ENCODE results near the gene TMEM143. TPM values are rescaled to one million over a fixed set of nuclear protein-coding genes. Genes with fewer than 3 reads are reported as not detected.

TMEM143 gene
- total RNA-seq, 1 donor from 2014 or later: 5.4 TPM

- Mint-ChIP-seq H3K4me1 (ENCODE audit: low read depth) (peaks cover 8% of the 10 kb centered on the region), H3K27me3 (ENCODE audit: low read depth) (no peaks in the 10 kb centered on the region), H3K4me3 (ENCODE audit: unreplicated experiment) (peak overlapping the region; percentile 77), H3K9me3 (ENCODE audit: low read depth) (no peaks in the 10 kb centered on the region), H3K27ac (ENCODE audit: unreplicated experiment) (peak overlapping the region; percentile 92), H3K36me3 (ENCODE audit: low read depth) (no peaks in the 10 kb centered on the region)
- peak; percentile 99 for DNase-seq (ENCODE audit: low spot score)
- no peak for TF ChIP-seq CTCF (IDR thresholded peaks at IDR 0.05)
Observed at GRCh38 chr19:48362716-48363499, 832 bp downstream of the TMEM143 start.

- Mint-ChIP-seq H3K27ac (ENCODE audit: unreplicated experiment) (peak overlapping the region; percentile 27), H3K9me3 (ENCODE audit: low read depth) (no peaks in the 10 kb centered on the region), H3K4me1 (ENCODE audit: low read depth) (peaks cover 10% of the 10 kb centered on the region), H3K27me3 (ENCODE audit: low read depth) (no peaks in the 10 kb centered on the region), H3K36me3 (ENCODE audit: low read depth) (no peaks in the 10 kb centered on the region), H3K4me3 (ENCODE audit: unreplicated experiment) (no peak overlapping the region)
- no peak for DNase-seq (ENCODE audit: low spot score)
- TF ChIP-seq CTCF (IDR thresholded peaks at IDR 0.05): no peak
Observed at GRCh38 chr19:48361912-48362311, 1.8 kb downstream of the TMEM143 start.

- Mint-ChIP-seq H3K9me3 (ENCODE audit: low read depth) (no peaks in the 10 kb centered on the region), H3K36me3 (ENCODE audit: low read depth) (no peaks in the 10 kb centered on the region), H3K4me1 (ENCODE audit: low read depth) (peaks cover 11% of the 10 kb centered on the region), H3K27me3 (ENCODE audit: low read depth) (no peaks in the 10 kb centered on the region), H3K27ac (ENCODE audit: unreplicated experiment) (no peak overlapping the region), H3K4me3 (ENCODE audit: unreplicated experiment) (no peak overlapping the region)
- DNase-seq (ENCODE audit: low spot score): no peak
- no peak for TF ChIP-seq CTCF (IDR thresholded peaks at IDR 0.05)
Observed at GRCh38 chr19:48359123-48359522, 4.6 kb downstream of the TMEM143 start.

- H3K4me1 Mint-ChIP-seq (ENCODE audit: low read depth): peaks cover 6% of the 10 kb centered on the region
- H3K27ac Mint-ChIP-seq (ENCODE audit: unreplicated experiment): no peak overlapping the region
- no peaks in the 10 kb centered on the region for H3K27me3 Mint-ChIP-seq (ENCODE audit: low read depth)
- H3K9me3 Mint-ChIP-seq (ENCODE audit: low read depth): no peaks in the 10 kb centered on the region
- no peaks in the 10 kb centered on the region for H3K36me3 Mint-ChIP-seq (ENCODE audit: low read depth)
- no peak overlapping the region for H3K4me3 Mint-ChIP-seq (ENCODE audit: unreplicated experiment)
- TF ChIP-seq CTCF (IDR thresholded peaks at IDR 0.05): no peak
- no peak for DNase-seq (ENCODE audit: low spot score)
Observed at GRCh38 chr19:48355365-48355954, 8.3 kb downstream of the TMEM143 start.

GRCh38 chr19:48354332-48354992 is 9.3 kb downstream of the TMEM143 start:
- no peak for DNase-seq (ENCODE audit: low spot score)
- H3K27ac Mint-ChIP-seq (ENCODE audit: unreplicated experiment): no peak overlapping the region

More at GRCh38 chr19:48354332-48354992, 9.3 kb downstream of the TMEM143 start:
- H3K27me3 Mint-ChIP-seq (ENCODE audit: low read depth): no peaks in the 10 kb centered on the region
- no peak overlapping the region for H3K4me3 Mint-ChIP-seq (ENCODE audit: unreplicated experiment)
- no peak for TF ChIP-seq CTCF (IDR thresholded peaks at IDR 0.05)
- H3K4me1 Mint-ChIP-seq (ENCODE audit: low read depth): peaks cover 6% of the 10 kb centered on the region
- H3K9me3 Mint-ChIP-seq (ENCODE audit: low read depth): no peaks in the 10 kb centered on the region
- H3K36me3 Mint-ChIP-seq (ENCODE audit: low read depth): no peaks in the 10 kb centered on the region
